NCI-H1048 (cell line): Measurements from ENCODE around the gene REG3G.

ENCODE experiments used
- DNase-seq: peaks from one replicate; lab custom pipeline; 2025; lab: John Stamatoyannopoulos, UW

Gene REG3G

GRCh38 chr2:79025421-79025820 lies at the start of gene REG3G:
Gene REG3G (plus strand): TSS chr2:79025702. CDS start chr2:79026094, 392 bp downstream.
- no peak for DNase-seq

- no peak for DNase-seq
These were observed 47.8 kb upstream of the REG3G start for GRCh38 chr2:78977661-78978145.

GRCh38 chr2:78978340-78978739 lies 47.2 kb upstream of the REG3G start:
- no peak for DNase-seq

DNA sequence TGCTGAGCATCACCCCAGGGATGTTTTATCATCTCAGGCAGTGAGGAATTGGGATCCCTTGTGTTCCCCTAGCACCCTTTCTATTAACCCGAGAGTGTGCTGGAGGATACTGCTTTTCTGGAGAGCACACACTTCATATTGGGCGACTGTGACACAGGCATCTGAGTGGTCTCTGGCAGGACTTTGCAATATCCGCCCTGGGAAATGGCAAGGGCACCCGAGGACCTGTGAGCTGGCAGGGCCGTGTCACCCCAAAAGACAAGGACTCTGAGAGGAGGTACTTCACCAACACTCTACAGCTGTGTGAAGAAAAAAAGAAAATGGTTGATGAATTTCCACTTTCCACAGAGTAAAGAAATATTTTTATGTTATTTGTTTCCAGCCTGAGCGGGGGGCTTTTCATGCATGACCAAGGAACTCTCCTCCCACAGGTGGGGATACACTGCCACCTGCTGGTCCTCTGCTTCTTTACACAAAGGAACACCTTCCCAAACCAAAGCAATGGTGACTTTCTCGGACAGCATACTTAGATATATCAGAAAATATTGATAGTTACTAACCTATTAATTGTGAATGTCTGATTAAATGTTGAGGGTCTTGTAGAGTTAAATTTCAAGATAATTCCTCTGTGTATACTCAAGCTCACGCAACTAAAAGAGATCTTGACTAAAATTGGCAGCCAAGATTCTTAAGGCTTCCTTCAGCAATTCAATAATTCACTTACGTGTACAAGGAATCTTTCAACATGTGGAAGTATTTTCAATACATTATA lies 45.9 kb upstream of the REG3G start:
- peak; percentile 43 for DNase-seq

GRCh38 chr2:78980152-78980465 lies 45.4 kb upstream of the REG3G start:
- DNase-seq = no peak

DNA sequence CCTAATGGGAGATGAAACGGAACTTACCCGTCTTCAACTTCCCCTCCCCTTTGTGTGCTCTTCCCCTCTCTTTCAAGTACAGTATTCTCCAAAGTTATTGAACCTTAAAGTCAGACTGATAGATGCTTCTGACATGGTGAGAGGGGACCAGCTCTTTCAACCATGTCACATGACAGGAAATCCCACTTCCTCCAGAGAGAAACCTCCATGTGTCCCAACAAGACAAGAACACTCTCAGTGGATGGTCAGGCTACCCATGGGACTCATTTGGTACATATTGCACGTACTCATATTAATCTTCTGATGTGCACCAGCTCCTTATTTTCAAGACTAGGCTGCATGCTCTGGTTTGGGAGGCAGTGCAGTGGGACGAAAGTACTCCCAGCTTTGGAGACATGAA lies 44.6 kb upstream of the REG3G start:
- no peak for DNase-seq

DNA sequence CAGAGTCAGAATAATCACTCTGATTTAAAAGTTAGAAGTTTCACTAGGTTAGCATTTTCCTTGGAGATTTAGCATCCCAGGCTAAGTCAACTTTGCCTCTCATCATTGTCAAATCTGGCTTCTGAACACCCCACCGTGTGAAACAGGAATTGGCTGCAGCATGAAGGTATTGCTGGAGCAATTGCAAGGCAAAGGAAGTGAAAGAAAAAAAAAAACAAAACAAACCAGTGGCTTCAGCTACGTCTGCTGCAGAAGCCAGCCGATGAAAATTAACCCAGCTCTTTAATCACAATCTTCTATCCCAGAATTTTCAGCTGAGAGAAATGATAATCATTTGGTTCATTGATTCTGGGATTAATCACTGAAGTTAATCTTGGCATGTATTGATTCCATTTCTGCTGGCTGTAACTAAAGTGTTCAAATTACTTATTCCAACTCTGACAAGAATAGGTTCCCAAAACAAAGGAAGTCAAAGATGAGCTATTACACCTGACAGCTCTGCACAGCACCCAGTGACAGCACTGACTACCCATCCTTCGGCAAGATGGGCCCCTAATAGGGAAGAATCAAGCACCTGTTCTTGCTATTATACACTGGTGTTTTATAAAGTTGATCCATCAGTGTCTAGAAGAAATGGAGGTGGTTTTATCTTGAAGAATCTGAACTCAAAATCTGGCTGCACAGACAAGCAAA lies 42.7 kb upstream of the REG3G start:
- DNase-seq = no peak

GRCh38 chr2:78984386-78984785 lies 41.1 kb upstream of the REG3G start:
- DNase-seq = no peak

GRCh38 chr2:78985558-78985957 lies 39.9 kb upstream of the REG3G start:
- DNase-seq = no peak

DNA sequence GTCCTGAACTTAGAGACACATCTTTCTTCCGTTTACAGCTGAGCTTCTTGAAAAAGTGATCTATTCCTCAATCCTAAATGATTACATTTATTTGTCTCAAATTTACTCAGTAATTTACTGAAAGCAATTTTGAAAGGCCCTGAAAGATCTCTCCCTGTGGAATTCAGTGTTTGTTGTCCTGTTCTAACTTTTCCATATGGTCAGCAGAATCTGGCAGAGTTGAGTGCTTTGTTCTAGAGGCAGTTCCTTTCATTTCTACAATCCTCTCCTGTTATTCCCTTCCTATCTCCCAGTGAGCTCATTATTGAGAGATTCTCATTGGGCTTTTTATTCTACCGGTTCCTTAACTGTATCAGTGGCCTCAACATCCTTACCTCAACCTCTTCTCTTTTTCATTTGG lies 36.5 kb upstream of the REG3G start:
- no peak for DNase-seq

DNA sequence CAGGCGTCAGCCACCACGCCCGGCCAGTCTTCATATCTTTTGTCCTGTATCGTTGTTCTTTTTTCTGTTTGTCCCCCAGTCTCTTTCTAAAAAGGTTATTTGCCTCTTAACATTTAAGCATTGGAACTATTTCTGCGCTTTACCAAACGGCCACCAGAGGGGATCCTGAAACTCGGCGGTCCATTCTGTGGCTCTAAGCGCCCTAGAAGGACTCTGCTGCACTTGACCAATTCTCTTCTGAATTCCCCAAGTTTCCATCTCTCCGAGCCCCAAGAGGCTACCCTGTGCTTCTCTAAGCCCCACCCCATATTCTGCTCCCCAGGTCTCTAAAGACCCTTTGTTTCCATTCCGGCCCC lies 33.1 kb upstream of the REG3G start:
- no peak for DNase-seq

DNA sequence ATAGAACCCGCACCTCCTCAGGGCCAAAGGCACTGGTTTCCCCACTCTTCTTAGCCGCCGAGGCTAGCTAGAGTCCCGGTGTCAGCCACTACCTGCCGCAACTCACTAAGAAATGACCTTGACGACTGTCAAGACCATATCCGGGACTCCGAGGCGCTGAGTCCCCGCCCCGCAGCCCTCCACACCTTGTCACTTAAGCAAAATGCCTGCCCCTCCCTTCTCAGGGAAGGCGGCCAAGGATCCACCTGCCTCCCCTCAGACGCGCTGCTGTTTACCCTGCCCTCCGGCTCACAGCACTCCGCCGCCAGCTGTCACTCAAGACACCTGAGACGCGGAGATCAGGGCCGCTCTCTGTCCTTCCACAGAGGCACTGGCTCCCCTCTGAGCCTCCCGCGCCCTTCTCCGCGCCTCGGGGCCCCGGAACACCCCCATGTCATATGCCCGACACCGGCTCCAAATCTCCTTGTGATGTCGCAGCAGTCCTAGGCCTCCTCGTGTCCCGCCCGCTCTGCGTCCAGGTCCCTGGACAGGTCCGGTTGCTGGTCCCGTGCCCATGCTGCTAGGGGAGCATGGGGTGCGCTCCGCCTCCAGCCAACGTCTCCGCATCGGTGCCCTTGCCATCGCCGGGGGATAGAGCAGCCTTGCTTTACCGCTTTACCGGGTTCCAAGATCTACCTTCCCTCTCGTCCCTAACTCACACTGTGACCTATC lies 32.5 kb upstream of the REG3G start:
- DNase-seq = no peak

GRCh38 chr2:78993518-78994148 lies 31.9 kb upstream of the REG3G start:
- no peak for DNase-seq

DNA sequence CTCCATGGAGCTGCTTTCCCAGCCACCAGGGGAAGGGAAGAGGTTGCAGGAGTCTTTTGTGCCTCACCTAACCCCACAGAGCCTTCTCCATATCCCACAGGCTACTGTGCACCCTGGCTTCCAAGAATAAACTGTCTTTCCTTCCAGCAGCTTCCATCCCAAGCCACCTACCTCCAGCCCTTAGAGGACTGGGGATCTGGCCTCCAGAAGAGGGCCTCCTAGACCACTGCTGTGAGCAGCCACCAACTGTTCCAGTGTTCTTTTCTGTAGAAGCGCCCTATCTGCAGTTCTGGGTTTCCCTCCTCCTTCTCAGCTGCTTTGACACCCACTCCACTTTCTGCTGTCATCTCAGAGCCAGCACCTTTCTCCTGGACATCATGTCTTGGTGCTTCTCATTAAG lies 30.7 kb upstream of the REG3G start:
- no peak for DNase-seq

DNA sequence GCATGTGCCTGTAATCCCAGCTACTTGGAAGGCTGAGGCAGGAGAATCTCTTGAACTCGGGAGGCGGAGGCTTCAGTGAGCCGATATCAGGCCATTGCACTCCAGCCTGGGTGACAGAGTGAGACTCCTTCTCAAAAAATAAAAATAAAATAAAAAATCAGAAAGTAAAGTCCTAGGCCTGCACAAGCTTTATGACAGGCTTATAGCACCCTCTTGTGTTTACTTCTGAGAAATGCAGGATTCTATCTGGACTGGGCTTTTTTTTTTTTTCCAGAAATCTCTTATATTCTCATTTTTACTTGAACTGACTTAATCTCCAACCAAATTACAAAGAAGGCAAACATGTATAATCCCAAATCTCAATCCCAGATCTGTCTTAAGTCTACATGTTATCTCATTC lies 26.1 kb upstream of the REG3G start:
- DNase-seq = no peak

DNA sequence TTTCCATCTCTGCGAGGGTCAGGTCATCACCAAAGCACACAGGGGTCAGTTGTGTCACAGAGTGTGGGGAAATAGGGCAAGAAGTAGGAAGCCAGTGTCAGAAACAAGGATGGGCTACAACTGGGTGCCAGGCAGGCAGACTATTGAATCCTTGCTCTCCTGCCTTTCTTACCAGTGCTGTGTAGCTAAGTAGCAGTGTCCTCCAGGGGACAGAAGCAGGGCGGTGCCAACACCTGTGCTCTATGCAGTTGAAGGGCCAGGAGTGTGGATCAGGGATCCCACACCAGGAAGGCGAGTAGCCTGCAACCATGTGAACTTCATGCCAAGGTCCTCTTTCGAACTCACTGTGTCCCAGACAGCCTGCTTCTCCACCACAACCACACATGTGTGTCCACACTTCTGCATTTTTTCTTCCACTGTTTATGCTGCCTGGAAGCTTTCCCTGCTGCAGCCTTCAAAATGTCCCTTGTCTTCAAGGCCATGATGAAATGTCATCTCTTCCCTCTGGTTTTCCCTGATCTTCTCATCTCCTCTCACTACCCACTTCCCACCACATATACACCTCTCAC lies 25.4 kb upstream of the REG3G start:
- no peak for DNase-seq

- DNase-seq = no peak
These were observed 24.2 kb upstream of the REG3G start for GRCh38 chr2:79001285-79001684.

GRCh38 chr2:79004680-79005079 lies 20.8 kb upstream of the REG3G start:
- DNase-seq = no peak

GRCh38 chr2:79005216-79005615 lies 20.3 kb upstream of the REG3G start:
- no peak for DNase-seq

GRCh38 chr2:79009388-79009787 lies 16.1 kb upstream of the REG3G start:
- DNase-seq = no peak

DNA sequence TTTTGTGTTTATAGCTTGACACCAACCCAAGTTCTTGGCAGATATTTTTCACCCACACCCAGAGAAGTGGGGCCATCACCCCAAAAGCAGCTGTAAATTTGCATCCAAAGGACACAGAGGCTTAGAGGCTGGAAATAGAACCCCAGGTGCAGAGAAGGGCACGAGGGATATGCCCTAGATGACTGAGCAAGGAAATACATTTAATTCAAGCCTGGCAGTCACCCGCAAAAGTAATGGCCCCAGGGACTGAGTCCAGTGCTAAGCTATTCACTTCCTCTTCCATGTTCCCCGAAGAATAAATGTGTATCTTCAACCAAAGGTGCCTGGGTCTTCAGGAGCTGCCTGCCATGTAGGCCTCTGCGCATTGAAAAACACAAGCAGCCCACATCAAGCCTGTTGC lies 14.0 kb upstream of the REG3G start:
- DNase-seq = no peak

DNA sequence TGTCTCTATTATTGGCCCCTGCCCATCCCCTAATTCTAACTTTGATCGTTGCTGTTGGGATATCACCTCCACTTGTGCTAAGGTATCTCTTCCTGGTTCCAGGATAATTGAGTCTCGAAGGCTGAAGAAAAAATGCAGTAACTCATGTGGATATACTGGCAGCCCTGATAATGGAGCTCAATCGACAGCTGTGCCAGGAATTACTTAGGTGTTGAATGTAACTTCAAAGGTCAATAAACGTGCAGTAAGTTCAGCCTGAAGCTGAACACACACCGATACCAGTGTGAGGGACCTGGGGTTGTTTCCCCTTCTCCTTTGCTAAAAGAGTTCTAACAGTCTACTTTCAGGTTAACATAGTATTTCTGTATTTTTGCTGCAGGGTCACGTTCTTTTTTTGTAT lies 11.9 kb upstream of the REG3G start:
- no peak for DNase-seq
